NCI-H69 (cell line): ENCODE results near the gene STUM.

Experiments used
- DNase-seq: peaks from one replicate; lab custom pipeline; 2025; lab: John Stamatoyannopoulos, UW

The STUM gene

GRCh38 chr1:226533220-226533619 lies 15.3 kb upstream of the STUM start:
- no peak for DNase-seq

GRCh38 chr1:226534098-226534497 lies 14.5 kb upstream of the STUM start:
- DNase-seq, result no peak

- DNase-seq, result no peak
Observed at GRCh38 chr1:226534645-226535044, 13.9 kb upstream of the STUM start.

- no peak for DNase-seq
Observed at GRCh38 chr1:226535666-226536065, 12.9 kb upstream of the STUM start.

- DNase-seq, result peak; percentile 70
Observed at GRCh38 chr1:226541231-226541630, 7.3 kb upstream of the STUM start.

GRCh38 chr1:226541631-226542622 lies 6.6 kb upstream of the STUM start:
- DNase-seq, result peak; percentile 85

GRCh38 chr1:226542623-226543103 lies 5.9 kb upstream of the STUM start:
- peak; percentile 59 for DNase-seq

GRCh38 chr1:226545836-226546596 lies 2.5 kb upstream of the STUM start:
- DNase-seq, result no peak

GRCh38 chr1:226546926-226547325 lies 1.6 kb upstream of the STUM start:
- DNase-seq, result no peak

- peak; percentile 98 for DNase-seq
Observed at GRCh38 chr1:226547754-226548191, 791 bp upstream of the STUM start.

- peak; percentile 69 for DNase-seq
Observed at GRCh38 chr1:226549094-226549936, 751 bp downstream of the STUM start.

GRCh38 chr1:226549937-226550671 lies 1.5 kb downstream of the STUM start:
- DNase-seq, result peak; percentile 86

- no peak for DNase-seq
Observed at GRCh38 chr1:226550672-226551041, 2.1 kb downstream of the STUM start.

- peak; percentile 83 for DNase-seq
Observed at GRCh38 chr1:226551299-226551698, 2.7 kb downstream of the STUM start.

GRCh38 chr1:226552061-226552460 lies 3.5 kb downstream of the STUM start:
- DNase-seq, result no peak

GRCh38 chr1:226553266-226553923 lies 4.8 kb downstream of the STUM start:
- DNase-seq, result no peak

- DNase-seq, result no peak
Observed at GRCh38 chr1:226553924-226554282, 5.3 kb downstream of the STUM start.

- no peak for DNase-seq
Observed at GRCh38 chr1:226555092-226555491, 6.5 kb downstream of the STUM start.

GRCh38 chr1:226557424-226557823 lies 8.9 kb downstream of the STUM start:
- no peak for DNase-seq

- no peak for DNase-seq
Observed at GRCh38 chr1:226558036-226558650, 9.6 kb downstream of the STUM start.
